Spleen (tissue), 7 donors: ENCODE measurements around the gene FGGY.

Experiments
- CTCF ChIP-seq, 11 experiments: fragments of 200-600 bp in 7 of 11; fragments of 450-650 bp in 4 of 11; sonication (generic) in 4 of 11; IDR thresholded peaks in 8 of 11; conservative IDR thresholded peaks in 3 of 11; 1 replicate in 7 of 11; 2 replicates in 4 of 11; pipeline versions ENCODE4 v1.4.0 to v1.8.0; 2016 to 2021; ENCODE audit warnings: antibody characterized with exemption in 11 of 11, inconsistent platforms in 4 of 11, mild to moderate bottlenecking in 1 of 11
- POLR2AphosphoS5 ChIP-seq, 3 donors: sonication (generic); formaldehyde crosslinking; IDR thresholded peaks; one replicate each; pipeline ENCODE4 v1.5.1; 2017; ENCODE audit warnings: antibody characterized with exemption in 3 of 3
- donor health status: DM: no; HTN: no; CAD: no; lungs with moderate emphysema.
- donor health status: DM: no; HTN: no; CAD: no.
- donor health status: DM: no; HTN: no; CAD: no.

GRCh38 chr1:59530119-59530518, 233.2 kb downstream of the FGGY start:
- no peak for TF ChIP-seq CTCF (IDR thresholded peaks at IDR 0.05 in 8 of 11, conservative IDR thresholded peaks at IDR 0.05 in 3 of 11)
- no peak for TF ChIP-seq POLR2AphosphoS5 (IDR thresholded peaks at IDR 0.05)
